NOMO-1 (cell line): ENCODE data around the gene RAD9A.

Experiments used
- DNase-seq, 2 experiments: peaks; one replicate each; lab custom pipeline; 2025; ENCODE audit not compliant: unreplicated experiment in 2 of 2; lab: John Stamatoyannopoulos, UW

RAD9A gene

DNA sequence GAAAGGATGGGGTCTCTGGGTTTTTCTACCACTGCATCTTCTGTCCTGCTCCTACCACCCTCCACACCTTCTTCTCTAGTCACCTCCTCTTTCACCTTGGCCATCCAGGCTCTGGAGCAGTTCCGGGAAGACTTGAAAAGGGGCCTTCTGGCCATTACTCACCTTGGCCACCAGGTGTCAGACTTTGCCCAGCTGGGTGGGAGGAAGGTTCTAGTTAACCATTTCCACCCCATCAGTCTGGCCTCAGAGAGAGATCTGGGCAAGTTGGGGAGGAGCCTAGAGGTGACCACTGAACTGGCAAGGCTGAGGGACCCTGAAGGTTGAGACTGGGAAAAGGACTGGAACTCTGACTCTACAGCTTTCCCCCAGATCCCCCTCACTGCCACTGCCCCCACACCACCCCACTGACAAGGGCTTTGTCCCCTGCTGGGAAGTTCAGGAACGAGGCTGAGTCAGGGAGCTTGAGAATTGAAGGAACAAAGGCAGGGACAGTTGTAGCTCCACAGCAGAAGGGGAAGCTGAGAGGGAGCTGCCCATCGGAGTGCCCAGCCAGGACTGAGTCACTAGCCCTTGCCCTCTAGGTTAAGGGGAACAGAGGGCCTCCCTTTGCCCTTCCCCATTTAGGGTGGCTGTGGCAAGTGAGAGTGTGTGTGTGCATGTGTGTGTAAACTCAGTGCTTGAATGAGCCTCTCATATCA is 34.8 kb upstream of the RAD9A start:
- DNase-seq: peak; percentile 79 to 81

DNA sequence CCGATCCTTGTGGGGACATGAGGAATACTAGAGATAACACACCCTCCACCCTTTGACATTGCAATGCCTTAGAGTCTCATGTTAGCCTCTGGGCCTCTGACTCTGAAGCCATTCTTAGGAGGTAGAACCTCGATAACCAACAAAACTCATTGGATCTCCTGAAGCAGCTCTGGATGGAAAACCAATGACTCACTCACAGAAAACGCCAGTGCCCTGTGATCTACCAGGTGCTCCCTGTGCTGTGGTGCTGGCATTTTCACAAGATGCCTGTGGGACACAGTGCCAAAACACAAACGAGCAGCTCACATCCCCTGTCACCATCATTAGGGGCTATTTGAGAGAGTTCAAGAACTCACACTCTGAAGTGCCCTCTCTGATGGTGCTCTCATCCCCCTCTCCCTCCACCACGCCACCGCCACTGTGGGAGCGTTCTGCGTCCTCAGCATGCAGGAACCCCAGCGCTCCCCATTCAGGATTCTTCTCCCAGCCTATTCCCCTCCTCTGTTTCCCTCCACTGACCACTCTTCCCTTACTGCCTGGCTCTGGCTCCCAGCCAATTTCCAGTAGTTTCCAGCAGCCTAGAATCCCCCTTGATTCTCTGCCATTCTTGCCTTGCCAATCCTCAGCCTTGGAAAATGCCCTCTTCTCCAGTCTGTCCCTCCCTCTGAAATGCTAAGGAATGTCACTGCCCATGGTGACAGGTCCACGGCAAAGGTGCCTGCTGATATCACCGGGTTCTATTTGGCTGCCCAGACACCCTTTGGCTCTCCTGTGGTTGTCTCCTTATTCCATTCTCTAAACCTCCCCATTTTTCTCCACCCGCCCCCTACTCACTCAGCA is 33.7 kb upstream of the RAD9A start:
- DNase-seq: no peak

GRCh38 chr11:67364169-67364568 is 27.6 kb upstream of the RAD9A start:
- no peak for DNase-seq

GRCh38 chr11:67364783-67365722 is 26.7 kb upstream of the RAD9A start:
- DNase-seq: no peak

DNA sequence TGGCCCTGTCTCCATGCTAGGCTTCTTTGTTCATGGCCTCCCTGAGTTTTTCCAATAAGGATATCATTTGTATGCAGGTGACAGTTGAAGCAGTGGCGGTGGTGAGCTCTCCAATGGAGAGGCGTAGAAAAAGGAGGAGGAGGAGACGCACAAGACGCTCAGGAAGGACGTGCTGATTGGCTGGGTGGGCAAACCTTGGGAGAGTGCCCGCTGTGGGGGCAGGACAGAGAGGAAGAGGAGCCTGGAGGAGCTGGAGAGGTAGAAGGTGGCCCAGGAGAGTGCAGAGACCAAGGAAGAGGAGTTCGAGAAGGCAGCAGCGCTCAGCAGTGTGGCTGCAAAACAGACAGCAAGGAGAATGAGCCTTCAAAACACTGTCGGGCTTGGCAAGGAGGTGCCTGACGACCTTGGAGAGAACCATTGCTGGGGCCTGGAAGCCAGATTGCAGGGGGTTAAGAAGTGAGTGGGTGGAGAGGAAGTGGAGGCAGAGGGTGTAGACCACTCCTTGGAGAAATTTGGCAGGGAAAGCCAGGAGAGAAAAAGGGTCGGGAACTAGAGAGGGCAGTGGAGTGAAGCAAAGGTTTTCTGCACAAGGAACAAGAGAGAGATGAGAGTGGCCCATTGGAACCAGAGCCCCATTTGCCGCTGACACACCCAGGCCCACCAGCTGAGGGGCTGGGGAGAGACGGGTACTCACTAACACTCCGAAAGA is 25.9 kb upstream of the RAD9A start:
- DNase-seq: no peak

DNA sequence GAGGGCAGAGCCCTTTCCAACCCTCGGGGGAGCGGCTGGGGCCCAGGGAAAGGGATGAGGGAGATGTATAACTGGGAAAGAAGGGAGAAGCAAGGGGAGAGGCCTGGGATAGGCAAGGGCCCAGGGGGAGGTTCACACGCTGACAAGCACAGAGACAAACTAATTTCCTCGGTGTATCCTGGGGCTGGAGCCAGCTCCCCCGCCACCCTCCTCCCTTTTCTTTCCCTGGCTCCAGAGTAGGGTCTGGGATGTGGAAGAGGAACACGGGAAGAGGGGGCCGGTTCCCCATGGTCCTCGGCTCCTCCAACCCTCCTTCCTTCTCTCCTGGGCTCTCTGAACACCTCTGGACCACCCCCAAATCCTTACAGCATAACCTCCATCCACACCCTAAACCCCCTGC is 25.2 kb upstream of the RAD9A start:
- DNase-seq: no peak

- DNase-seq: no peak
These were observed 24.6 kb upstream of the RAD9A start for GRCh38 chr11:67366961-67367760.

DNA sequence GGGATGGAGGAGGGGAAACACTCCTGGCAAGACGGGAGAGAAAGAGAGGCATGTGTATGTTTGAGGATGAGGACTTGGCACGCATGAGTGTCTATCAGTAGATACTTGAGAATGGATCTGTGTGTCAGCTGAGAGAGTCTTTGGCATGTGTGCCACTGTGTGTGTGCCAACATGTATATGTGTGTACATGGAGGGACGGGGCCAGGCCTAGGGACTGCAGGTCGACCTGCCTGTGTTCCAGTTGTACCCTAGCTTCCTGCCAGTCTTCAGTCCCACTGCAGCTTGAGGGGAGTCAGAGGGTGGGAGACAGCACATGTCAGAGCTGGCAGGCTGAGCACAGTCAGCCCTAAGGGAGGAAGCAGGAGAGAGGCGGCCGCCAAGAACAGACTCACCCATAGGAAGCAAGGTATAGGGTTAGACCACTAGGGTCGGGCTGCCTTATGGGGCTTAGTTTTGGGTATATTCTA is 24.0 kb upstream of the RAD9A start:
- no peak for DNase-seq

DNA sequence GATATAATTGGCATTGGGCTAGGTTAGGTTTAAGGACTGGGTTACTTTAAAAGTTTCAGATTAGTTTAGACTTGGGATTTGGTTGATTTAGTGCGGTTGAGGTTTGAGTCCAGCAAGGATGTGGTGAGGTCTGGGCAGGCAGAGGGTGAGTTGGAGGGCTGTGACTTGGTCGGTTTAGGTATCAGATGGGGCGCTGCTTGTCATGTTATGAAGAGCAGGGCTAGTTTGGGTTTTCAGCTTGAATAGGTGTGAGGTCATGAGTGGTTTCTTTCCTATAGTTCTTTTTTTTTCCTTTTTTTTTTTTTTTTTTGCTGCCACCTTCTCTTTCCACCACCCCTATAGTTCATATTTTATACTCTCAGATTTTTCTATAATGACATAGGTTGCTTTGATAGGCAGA is 23.2 kb upstream of the RAD9A start:
- no peak for DNase-seq

GRCh38 chr11:67369275-67369674 is 22.5 kb upstream of the RAD9A start:
- no peak for DNase-seq

DNA sequence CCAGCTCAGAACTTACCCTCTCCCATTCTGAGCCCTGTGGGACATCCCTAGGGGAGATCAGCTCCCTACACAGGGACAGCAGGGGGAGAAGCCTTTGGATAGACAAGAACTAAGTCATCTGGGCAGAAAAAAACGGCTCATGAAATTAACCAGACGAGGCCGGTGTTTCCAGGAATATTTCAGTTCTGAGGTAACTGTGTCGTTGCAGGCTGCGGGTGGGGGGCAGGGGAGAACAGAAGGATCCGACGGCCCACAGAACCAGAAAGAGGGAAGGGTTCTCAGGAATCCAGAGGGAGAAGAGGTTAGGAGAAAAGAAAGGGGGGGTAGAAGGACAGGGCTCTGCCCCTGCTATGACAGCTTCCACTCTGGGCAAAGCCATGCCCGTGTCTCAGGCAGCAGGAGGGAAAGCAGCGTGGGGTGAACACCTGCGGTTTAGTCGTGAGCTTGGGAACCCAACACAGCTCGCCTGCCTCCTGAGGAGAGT is 21.9 kb upstream of the RAD9A start:
- no peak for DNase-seq

GRCh38 chr11:67370351-67371076 is 21.3 kb upstream of the RAD9A start:
- DNase-seq: no peak

- peak; percentile 50 to 57 for DNase-seq
These were observed 20.4 kb upstream of the RAD9A start for GRCh38 chr11:67371189-67371910.

GRCh38 chr11:67371911-67372320 is 19.9 kb upstream of the RAD9A start:
- DNase-seq: peak in 1 of 2 experiments; percentile 12

DNA sequence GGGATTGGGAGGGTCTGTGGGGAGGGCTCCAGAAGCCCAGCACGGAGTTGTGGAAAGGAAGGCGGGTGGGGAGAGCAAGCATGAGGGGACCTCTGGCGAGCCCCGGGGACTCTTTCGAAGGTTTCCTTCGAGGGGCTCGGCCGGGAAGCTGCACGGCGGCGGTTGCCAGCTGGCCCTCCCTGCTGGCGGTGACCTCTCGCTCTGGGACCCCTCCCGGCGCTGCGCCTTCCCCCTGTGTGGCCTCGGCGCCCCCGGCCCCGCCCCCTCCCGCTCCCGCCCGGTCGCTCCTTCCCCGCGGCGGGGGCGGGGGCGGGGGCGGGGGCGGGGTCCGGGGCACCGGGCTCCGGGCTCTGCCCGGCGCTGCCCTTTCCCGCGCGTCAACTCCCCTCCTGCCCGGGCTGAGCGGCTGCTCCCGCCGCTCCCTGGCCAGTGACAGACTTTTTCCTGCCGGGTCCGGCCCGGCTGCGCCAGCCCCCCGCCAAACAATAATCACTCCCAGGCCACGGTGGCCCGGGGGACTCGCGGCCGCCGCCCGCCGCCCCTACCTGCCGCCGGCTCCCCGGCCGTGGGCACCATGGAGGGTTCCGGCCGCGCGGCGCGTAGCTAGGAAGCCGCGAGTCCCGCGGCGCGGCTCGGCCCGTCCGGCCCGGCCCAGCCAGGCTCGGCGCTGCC is 19.3 kb upstream of the RAD9A start:
- no peak for DNase-seq

- DNase-seq: peak; percentile 38 to 44
These were observed 18.7 kb upstream of the RAD9A start, which contains the start of gene CLCF1 for GRCh38 chr11:67372993-67373647. Gene CLCF1, minus strand, starts transcription at chr11:67373598. Its CDS starts 59 bp downstream, at chr11:67373539.
